ENCODE measurements around the gene C20orf173. TPM values are rescaled to one million over a fixed set of nuclear protein-coding genes. Genes with fewer than 3 reads are reported as not detected.

C20orf173 gene
- polyA plus RNA-seq, 1 donor from 2014 or later: not detected

DNA sequence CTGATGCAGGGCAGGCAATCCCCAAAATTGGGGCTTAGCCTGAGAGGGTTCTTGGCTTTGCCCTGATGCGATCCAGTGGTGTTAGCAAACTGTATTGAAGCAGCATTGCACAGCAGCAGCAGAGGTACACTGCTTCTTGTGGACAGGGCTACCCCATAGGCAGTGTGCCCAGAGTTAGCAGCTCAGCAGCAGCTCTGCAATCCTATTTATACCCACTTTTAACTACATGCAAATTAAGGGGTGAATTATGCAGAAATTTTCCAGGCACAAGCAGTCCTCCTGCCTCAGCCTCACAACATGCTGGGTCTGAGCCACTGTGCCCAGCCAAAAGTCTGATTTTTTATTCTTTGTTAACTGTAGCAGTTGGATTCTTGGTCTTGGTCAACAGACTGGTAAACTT lies 3.8 kb downstream of the C20orf173 start:
- H3K79me2 ChIP-seq (replicated peaks; ENCODE audit: insufficient read depth, low read length): no peaks in the 10 kb centered on the region
- H3K4me3 ChIP-seq (ENCODE audit: low read length): no peak overlapping the region
- H3K9me2 ChIP-seq (ENCODE audit: insufficient read depth, low read length): no peaks in the 10 kb centered on the region
- H3K4me2 ChIP-seq (ENCODE audit: low read length): no peak overlapping the region
- H3K9me3 ChIP-seq (ENCODE audit: low read length): no peaks in the 10 kb centered on the region
- no peaks in the 10 kb centered on the region for H3K36me3 ChIP-seq (ENCODE audit: insufficient read depth, low read length)
- H3F3A ChIP-seq (ENCODE audit: insufficient read depth, low read length, poor library complexity, severe bottlenecking): no peaks in the 10 kb centered on the region
- no peak for TF ChIP-seq POLR2AphosphoS5 (IDR thresholded peaks at IDR 0.05)
- TF ChIP-seq SMC3 (conservative IDR thresholded peaks at IDR 0.05; ENCODE audit: poor library complexity): no peak
- TF ChIP-seq TAF1 (IDR thresholded peaks at IDR 0.05; ENCODE audit: low read depth): no peak
- no peak for TF ChIP-seq EP300 (conservative IDR thresholded peaks at IDR 0.05; ENCODE audit: poor library complexity, severe bottlenecking)
- no peak for TF ChIP-seq MXI1 (conservative IDR thresholded peaks at IDR 0.05; ENCODE audit: poor library complexity, severe bottlenecking)
- TF ChIP-seq, protein P1, sequence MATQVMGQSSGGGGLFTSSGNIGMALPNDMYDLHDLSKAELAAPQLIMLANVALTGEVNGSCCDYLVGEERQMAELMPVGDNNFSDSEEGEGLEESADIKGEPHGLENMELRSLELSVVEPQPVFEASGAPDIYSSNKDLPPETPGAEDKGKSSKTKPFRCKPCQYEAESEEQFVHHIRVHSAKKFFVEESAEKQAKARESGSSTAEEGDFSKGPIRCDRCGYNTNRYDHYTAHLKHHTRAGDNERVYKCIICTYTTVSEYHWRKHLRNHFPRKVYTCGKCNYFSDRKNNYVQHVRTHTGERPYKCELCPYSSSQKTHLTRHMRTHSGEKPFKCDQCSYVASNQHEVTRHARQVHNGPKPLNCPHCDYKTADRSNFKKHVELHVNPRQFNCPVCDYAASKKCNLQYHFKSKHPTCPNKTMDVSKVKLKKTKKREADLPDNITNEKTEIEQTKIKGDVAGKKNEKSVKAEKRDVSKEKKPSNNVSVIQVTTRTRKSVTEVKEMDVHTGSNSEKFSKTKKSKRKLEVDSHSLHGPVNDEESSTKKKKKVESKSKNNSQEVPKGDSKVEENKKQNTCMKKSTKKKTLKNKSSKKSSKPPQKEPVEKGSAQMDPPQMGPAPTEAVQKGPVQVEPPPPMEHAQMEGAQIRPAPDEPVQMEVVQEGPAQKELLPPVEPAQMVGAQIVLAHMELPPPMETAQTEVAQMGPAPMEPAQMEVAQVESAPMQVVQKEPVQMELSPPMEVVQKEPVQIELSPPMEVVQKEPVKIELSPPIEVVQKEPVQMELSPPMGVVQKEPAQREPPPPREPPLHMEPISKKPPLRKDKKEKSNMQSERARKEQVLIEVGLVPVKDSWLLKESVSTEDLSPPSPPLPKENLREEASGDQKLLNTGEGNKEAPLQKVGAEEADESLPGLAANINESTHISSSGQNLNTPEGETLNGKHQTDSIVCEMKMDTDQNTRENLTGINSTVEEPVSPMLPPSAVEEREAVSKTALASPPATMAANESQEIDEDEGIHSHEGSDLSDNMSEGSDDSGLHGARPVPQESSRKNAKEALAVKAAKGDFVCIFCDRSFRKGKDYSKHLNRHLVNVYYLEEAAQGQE (IDR thresholded peaks at IDR 0.05; ENCODE audit: borderline replicate concordance): no peak
- TF ChIP-seq EZH2 (IDR thresholded peaks at IDR 0.05; ENCODE audit: borderline replicate concordance, insufficient read depth, low read length, poor library complexity, severe bottlenecking): no peak
- no peak for TF ChIP-seq RAD21 (conservative IDR thresholded peaks at IDR 0.05)
- no peaks in the 10 kb centered on the region for H4K20me1 ChIP-seq (ENCODE audit: insufficient read depth)
- no peak overlapping the region for H3K9ac ChIP-seq (ENCODE audit: low read length)
- H2AFZ ChIP-seq (ENCODE audit: low read depth, low read length): no peak overlapping the region
- no peak overlapping the region for H3K27ac ChIP-seq (ENCODE audit: low read length)
- no peaks in the 10 kb centered on the region for H3K27me3 ChIP-seq (ENCODE audit: insufficient read depth, low read depth, low read length)

DNA sequence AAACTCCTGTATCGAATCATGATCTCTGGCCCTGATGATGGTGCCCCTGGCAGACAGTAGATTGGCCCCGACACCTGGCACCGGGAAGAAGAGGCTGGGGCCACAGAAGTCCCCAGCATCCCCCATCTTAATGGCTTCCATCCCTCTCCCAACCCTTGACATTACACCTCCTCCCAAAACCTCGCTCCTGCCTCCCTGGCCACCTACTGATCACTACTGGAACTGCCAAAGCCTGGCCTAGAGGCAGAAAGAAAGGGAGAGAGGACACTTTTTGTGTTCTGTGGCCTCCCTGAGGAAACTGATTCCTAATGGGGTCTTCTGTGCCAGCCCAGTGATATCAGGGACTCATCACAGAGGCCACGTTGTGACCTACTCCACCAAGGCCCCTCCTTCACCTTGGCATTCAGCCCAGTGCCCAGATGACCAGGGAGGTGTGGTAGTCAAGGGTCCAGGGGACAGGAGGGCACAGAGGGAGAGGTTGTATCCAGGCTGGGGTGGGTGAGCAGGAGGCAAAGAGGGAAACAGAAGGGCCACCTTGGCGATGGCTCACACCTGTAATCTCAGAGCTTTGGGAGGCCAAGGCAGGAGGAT lies 6.1 kb downstream of the C20orf173 start:
- TF ChIP-seq, protein P2, sequence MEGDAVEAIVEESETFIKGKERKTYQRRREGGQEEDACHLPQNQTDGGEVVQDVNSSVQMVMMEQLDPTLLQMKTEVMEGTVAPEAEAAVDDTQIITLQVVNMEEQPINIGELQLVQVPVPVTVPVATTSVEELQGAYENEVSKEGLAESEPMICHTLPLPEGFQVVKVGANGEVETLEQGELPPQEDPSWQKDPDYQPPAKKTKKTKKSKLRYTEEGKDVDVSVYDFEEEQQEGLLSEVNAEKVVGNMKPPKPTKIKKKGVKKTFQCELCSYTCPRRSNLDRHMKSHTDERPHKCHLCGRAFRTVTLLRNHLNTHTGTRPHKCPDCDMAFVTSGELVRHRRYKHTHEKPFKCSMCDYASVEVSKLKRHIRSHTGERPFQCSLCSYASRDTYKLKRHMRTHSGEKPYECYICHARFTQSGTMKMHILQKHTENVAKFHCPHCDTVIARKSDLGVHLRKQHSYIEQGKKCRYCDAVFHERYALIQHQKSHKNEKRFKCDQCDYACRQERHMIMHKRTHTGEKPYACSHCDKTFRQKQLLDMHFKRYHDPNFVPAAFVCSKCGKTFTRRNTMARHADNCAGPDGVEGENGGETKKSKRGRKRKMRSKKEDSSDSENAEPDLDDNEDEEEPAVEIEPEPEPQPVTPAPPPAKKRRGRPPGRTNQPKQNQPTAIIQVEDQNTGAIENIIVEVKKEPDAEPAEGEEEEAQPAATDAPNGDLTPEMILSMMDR (IDR thresholded peaks at IDR 0.05; ENCODE audit: poor library complexity, severe bottlenecking): no peak
- TF ChIP-seq EP300 (conservative IDR thresholded peaks at IDR 0.05; ENCODE audit: poor library complexity, severe bottlenecking) (no peak), EZH2 (IDR thresholded peaks at IDR 0.05; ENCODE audit: borderline replicate concordance, insufficient read depth, low read length, poor library complexity, severe bottlenecking) (no peak), SMC3 (conservative IDR thresholded peaks at IDR 0.05; ENCODE audit: poor library complexity) (no peak), MXI1 (conservative IDR thresholded peaks at IDR 0.05; ENCODE audit: poor library complexity, severe bottlenecking) (no peak)
- TF ChIP-seq, protein P1 (IDR thresholded peaks at IDR 0.05; ENCODE audit: borderline replicate concordance): no peak
- H3K4me2 ChIP-seq (ENCODE audit: low read length): no peak overlapping the region
- no peaks in the 10 kb centered on the region for H4K20me1 ChIP-seq (ENCODE audit: insufficient read depth)
- H3K9me3 ChIP-seq (ENCODE audit: low read length): no peaks in the 10 kb centered on the region
- H3K27me3 ChIP-seq (ENCODE audit: insufficient read depth, low read depth, low read length): no peaks in the 10 kb centered on the region
- no peak overlapping the region for H3K9ac ChIP-seq (ENCODE audit: low read length)
- H3F3A ChIP-seq (ENCODE audit: insufficient read depth, low read length, poor library complexity, severe bottlenecking): no peaks in the 10 kb centered on the region
- no peak overlapping the region for H2AFZ ChIP-seq (ENCODE audit: low read depth, low read length)
- H3K79me2 ChIP-seq (replicated peaks; ENCODE audit: insufficient read depth, low read length): no peaks in the 10 kb centered on the region
- H3K4me3 ChIP-seq (ENCODE audit: low read length): no peak overlapping the region
- H3K27ac ChIP-seq (ENCODE audit: low read length): no peak overlapping the region
- no peaks in the 10 kb centered on the region for H3K9me2 ChIP-seq (ENCODE audit: insufficient read depth, low read length)
- H3K36me3 ChIP-seq (ENCODE audit: insufficient read depth, low read length): no peaks in the 10 kb centered on the region

Measured in neural cell (in vitro differentiated cells).